Uterus (tissue), 4 donors: ENCODE results near the gene DAO. TPM values are rescaled to one million over a fixed set of nuclear protein-coding genes. Genes with fewer than 3 reads are reported as not detected.

Source experiments
- DNase-seq, 2 donors: peaks; one replicate each; pipeline ENCODE4 v3.0.0-alpha.2; 2019 to 2020
- H3K27ac ChIP-seq, 2 donors: fragments of 200-600 bp; sonication (generic); 1 replicate in 1 of 2; 2 replicates in 1 of 2; pipeline ENCODE4 v1.5.1; 2016 to 2018
- H3K27me3 ChIP-seq, 2 donors: fragments of 200-600 bp; sonication (generic); one replicate each; pipeline ENCODE4 v1.5.1; 2018 to 2019; ENCODE audit warnings: control low read depth in 1 of 2
- H3K36me3 ChIP-seq, 2 donors: fragments of 200-600 bp; sonication (generic); one replicate each; pipeline ENCODE4 v1.5.1; 2019; ENCODE audit warnings: control low read depth in 1 of 2
- H3K4me1 ChIP-seq, 2 donors: fragments of 200-600 bp; sonication (generic); one replicate each; pipeline ENCODE4 v1.5.1; 2018 to 2019; ENCODE audit warnings: control low read depth in 1 of 2
- H3K4me3 ChIP-seq, 2 donors: fragments of 200-600 bp; sonication (generic); 1 replicate in 1 of 2; 2 replicates in 1 of 2; pipeline ENCODE4 v1.5.1; 2018 to 2019; ENCODE audit warnings: mild to moderate bottlenecking in 1 of 2
- H3K9me3 ChIP-seq, 2 donors: fragments of 200-600 bp; sonication (generic); one replicate each; pipeline ENCODE4 v1.5.1; 2019; ENCODE audit warnings: control low read depth in 1 of 2
- CTCF ChIP-seq, 4 experiments: fragments of 200-600 bp in 2 of 4; fragments of 450-650 bp in 2 of 4; sonication (generic) in 2 of 4; IDR thresholded peaks; one replicate each; pipeline ENCODE4 v1.5.1; 2016 to 2019; ENCODE audit warnings: antibody characterized with exemption in 4 of 4, mild to moderate bottlenecking in 2 of 4, moderate library complexity in 1 of 4
- POLR2A ChIP-seq, 2 donors: fragments of 450-650 bp; IDR thresholded peaks; one replicate each; pipeline ENCODE4 v1.6.1; 2016; ENCODE audit warnings: antibody characterized with exemption in 2 of 2, mild to moderate bottlenecking in 1 of 2, moderate library complexity in 1 of 2
- intact Hi-C: fragments of 100-400 bp; cut with DNase I; formaldehyde crosslinking; loops from one replicate; pipeline ENCODE4 v1.15.1; 2023; ENCODE audit warnings: low total_unique reads
- total RNA-seq, 4 donors: library from RNA; depleted of rRNA in 3 of 4; stranded (reverse); fragments of >200 nt in 3 of 4; gene quantifications; one replicate each; pipeline versions ENCODE4 v1.1.0 to v1.2.4, GENCODE V29; 2014 to 2023
- donor health status: DM: yes; HTN: yes; CAD: no.

DAO gene
- total RNA-seq, 4 donors from 2014 or later: not detected

- peak overlapping the region; percentile 88 to 97 for H3K27ac ChIP-seq
- H3K4me3 ChIP-seq: no peak overlapping the region
- DNase-seq: peak; percentile 54 to 74
- intact Hi-C loops: no loop called here
- H3K9me3 ChIP-seq: no peaks in the 10 kb centered on the region
- TF ChIP-seq CTCF (IDR thresholded peaks at IDR 0.05): no peak
- TF ChIP-seq POLR2A (IDR thresholded peaks at IDR 0.05): no peak
- no peaks in the 10 kb centered on the region for H3K36me3 ChIP-seq
- peaks cover 6 to 10% of the 10 kb centered on the region in 2 donors for H3K4me1 ChIP-seq
- H3K27me3 ChIP-seq: no peaks in the 10 kb centered on the region
These were observed 25.2 kb upstream of the DAO start for GRCh38 chr12:108854451-108855283.

- peak overlapping the region; percentile 88 to 97 for H3K27ac ChIP-seq
- intact Hi-C loops: no loop called here
- H3K36me3 ChIP-seq: no peaks in the 10 kb centered on the region
- H3K9me3 ChIP-seq: no peaks in the 10 kb centered on the region
- H3K4me1 ChIP-seq: peaks cover 6 to 10% of the 10 kb centered on the region in 2 donors
- TF ChIP-seq POLR2A (IDR thresholded peaks at IDR 0.05) (no peak), CTCF (IDR thresholded peaks at IDR 0.05) (no peak)
- H3K4me3 ChIP-seq: peak overlapping the region; percentile 53 to 87
- H3K27me3 ChIP-seq: no peaks in the 10 kb centered on the region
- no peak for DNase-seq
These were observed 24.4 kb upstream of the DAO start for GRCh38 chr12:108855284-108856169.

- H3K4me3 ChIP-seq: peak overlapping the region; percentile 53 to 87
- H3K27ac ChIP-seq: peak overlapping the region; percentile 88 to 97
- TF ChIP-seq CTCF (IDR thresholded peaks at IDR 0.05) (no peak), POLR2A (IDR thresholded peaks at IDR 0.05) (no peak)
- no peaks in the 10 kb centered on the region for H3K9me3 ChIP-seq
- peaks cover 6 to 10% of the 10 kb centered on the region in 2 donors for H3K4me1 ChIP-seq
- H3K27me3 ChIP-seq: no peaks in the 10 kb centered on the region
- intact Hi-C loops: no loop called here
- no peaks in the 10 kb centered on the region for H3K36me3 ChIP-seq
- no peak for DNase-seq
These were observed 23.8 kb upstream of the DAO start for GRCh38 chr12:108856170-108856427.

- intact Hi-C loops: no loop called here
- H3K36me3 ChIP-seq: no peaks in the 10 kb centered on the region
- H3K4me3 ChIP-seq: peak overlapping the region; percentile 53 to 87
- no peaks in the 10 kb centered on the region for H3K27me3 ChIP-seq
- H3K27ac ChIP-seq: peak overlapping the region; percentile 88 to 97
- peak; percentile 52 to 65 for DNase-seq
- H3K4me1 ChIP-seq: peaks cover 6 to 10% of the 10 kb centered on the region in 2 donors
- no peaks in the 10 kb centered on the region for H3K9me3 ChIP-seq
- no peak for TF ChIP-seq CTCF (IDR thresholded peaks at IDR 0.05)
- TF ChIP-seq POLR2A (IDR thresholded peaks at IDR 0.05): no peak
These were observed 23.3 kb upstream of the DAO start for GRCh38 chr12:108856428-108857157.
